HepG2 (cell line): ENCODE data around the gene B3GNT9. TPM values are rescaled to one million over a fixed set of nuclear protein-coding genes. Genes with fewer than 3 reads are reported as not detected.

Experiments
- CHCHD3 ChIP-seq: sonication (generic); formaldehyde crosslinking; IDR thresholded peaks from 2 replicates; pipeline ENCODE4 v1.8.0; 2022; ENCODE audit warnings: mild to moderate bottlenecking, missing genetic modification reagents, moderate library complexity
- GFI1 ChIP-seq: sonication (generic); formaldehyde crosslinking; IDR thresholded peaks from 2 replicates; pipeline ENCODE4 v1.5.0; 2020; ENCODE audit warnings: missing genetic modification reagents, mild to moderate bottlenecking, borderline replicate concordance
- HIVEP1 ChIP-seq: sonication (generic); formaldehyde crosslinking; IDR thresholded peaks from 2 replicates; pipeline ENCODE4 v1.4.0; 2020; ENCODE audit warnings: mild to moderate bottlenecking, missing genetic modification reagents
- HNRNPK ChIP-seq: fragments of 200-400 bp; formaldehyde crosslinking; IDR thresholded peaks from 2 replicates; pipeline ENCODE4 v1.6.1; 2018; ENCODE audit warnings: low read length, low read depth, moderate library complexity, mild to moderate bottlenecking; ENCODE audit not compliant: poor library complexity, severe bottlenecking
- HOXA9 ChIP-seq: sonication (generic); formaldehyde crosslinking; IDR thresholded peaks from 2 replicates; pipeline ENCODE4 v1.8.1; 2022; ENCODE audit warnings: missing genetic modification reagents, mild to moderate bottlenecking, moderate library complexity, borderline replicate concordance
- IRF2 ChIP-seq: IDR thresholded peaks from 2 replicates; pipeline ENCODE4 v1.6.1; 2018; ENCODE audit warnings: missing genetic modification reagents, missing compliant biosample characterization
- MED8 ChIP-seq: sonication (generic); formaldehyde crosslinking; IDR thresholded peaks from 2 replicates; pipeline ENCODE4 v1.8.1; 2023; ENCODE audit warnings: mild to moderate bottlenecking, missing genetic modification reagents; ENCODE audit not compliant: insufficient replicate concordance
- NFKB2 ChIP-seq: sonication (generic); formaldehyde crosslinking; IDR thresholded peaks from 2 replicates; pipeline ENCODE4 v1.4.0; 2020; ENCODE audit warnings: missing genetic modification reagents, borderline replicate concordance
- NR1H2 ChIP-seq: sonication (generic); formaldehyde crosslinking; IDR thresholded peaks from 2 replicates; pipeline ENCODE4 v1.8.1; 2022; ENCODE audit warnings: low read depth, missing genetic modification reagents, borderline replicate concordance
- RORA ChIP-seq: sonication (generic); formaldehyde crosslinking; IDR thresholded peaks from 2 replicates; pipeline ENCODE4 v1.5.0; 2020; ENCODE audit warnings: mild to moderate bottlenecking, missing genetic modification reagents, moderate library complexity
- SNAI1 ChIP-seq: sonication (generic); formaldehyde crosslinking; IDR thresholded peaks from 2 replicates; pipeline ENCODE4 v1.5.0; 2020; ENCODE audit warnings: mild to moderate bottlenecking, missing genetic modification reagents, borderline replicate concordance
- SNAPC2 ChIP-seq: sonication (generic); formaldehyde crosslinking; IDR thresholded peaks from 2 replicates; pipeline ENCODE4 v1.8.1; 2022; ENCODE audit warnings: mild to moderate bottlenecking, missing genetic modification reagents
- TAF15 ChIP-seq: fragments of 200-400 bp; formaldehyde crosslinking; IDR thresholded peaks from one replicate; pipeline ENCODE4 v1.6.1; 2018; ENCODE audit warnings: mild to moderate bottlenecking, low read depth, low read length; ENCODE audit not compliant: poor library complexity, severe bottlenecking
- ZFP41 ChIP-seq: sonication (generic); formaldehyde crosslinking; IDR thresholded peaks from 2 replicates; pipeline ENCODE4 v1.4.0; 2020; ENCODE audit warnings: mild to moderate bottlenecking, missing genetic modification reagents, borderline replicate concordance
- ZFY ChIP-seq: sonication (generic); formaldehyde crosslinking; IDR thresholded peaks from 2 replicates; pipeline ENCODE4 v1.4.0; 2020; ENCODE audit warnings: missing genetic modification reagents
- ZNF350 ChIP-seq: sonication (generic); formaldehyde crosslinking; IDR thresholded peaks from 2 replicates; pipeline ENCODE4 v1.4.0; 2020; ENCODE audit warnings: mild to moderate bottlenecking, low read depth, missing genetic modification reagents, borderline replicate concordance
- ZNF776 ChIP-seq: sonication (generic); formaldehyde crosslinking; IDR thresholded peaks from 2 replicates; pipeline ENCODE4 v1.4.0; 2020; ENCODE audit warnings: mild to moderate bottlenecking, missing genetic modification reagents
- polyA plus RNA-seq, 8 experiments: library from polyadenylated mRNA; depleted of rRNA in 3 of 8; stranded (reverse) in 7 of 8; unstranded in 1 of 8; fragments of >200 nt; fragmentation: Illumina TruSeq in 4 of 8; extraction: Trizol in 4 of 8; gene quantifications; 2 replicates each; pipeline versions ENCODE4 v1.2.1 to v1.2.3, GENCODE V29; 2011 to 2016; ENCODE audit warnings: low read depth in 4 of 8, missing spikeins in 1 of 8, mixed read lengths in 1 of 8; ENCODE audit not compliant: insufficient read depth in 1 of 8
- total RNA-seq, 5 experiments: library from RNA; depleted of rRNA; stranded (reverse); fragments of >200 nt; fragmentation: Illumina TruSeq; extraction: Trizol; gene quantifications; 2 replicates each; pipeline ENCODE4 v1.2.3, GENCODE V29; 2016; ENCODE audit warnings: low read depth in 1 of 5
- TF ChIP-seq, protein P1 (sequence below): sonication (generic); formaldehyde crosslinking; IDR thresholded peaks from 2 replicates; pipeline ENCODE4 v1.4.0; 2020; ENCODE audit warnings: mild to moderate bottlenecking, missing genetic modification reagents
- TF ChIP-seq, protein P2 (sequence below): sonication (generic); formaldehyde crosslinking; IDR thresholded peaks from 2 replicates; pipeline ENCODE4 v1.9.0; 2021; ENCODE audit warnings: missing genetic modification reagents, borderline replicate concordance
- TF ChIP-seq, protein P3 (sequence below): sonication (generic); formaldehyde crosslinking; IDR thresholded peaks from 2 replicates; pipeline ENCODE4 v1.5.0; 2020; ENCODE audit warnings: missing genetic modification reagents
- TF ChIP-seq, protein P4 (sequence below): sonication (generic); formaldehyde crosslinking; IDR thresholded peaks from 2 replicates; pipeline ENCODE4 v1.4.0; 2020; ENCODE audit warnings: missing genetic modification reagents

B3GNT9 gene
- total and polyA plus RNA-seq, 2 of the 13 experiments (the other 11 are each of a cell fraction or from before 2014, with no cell fraction given) = 1.5 to 3.1 TPM

DNA sequence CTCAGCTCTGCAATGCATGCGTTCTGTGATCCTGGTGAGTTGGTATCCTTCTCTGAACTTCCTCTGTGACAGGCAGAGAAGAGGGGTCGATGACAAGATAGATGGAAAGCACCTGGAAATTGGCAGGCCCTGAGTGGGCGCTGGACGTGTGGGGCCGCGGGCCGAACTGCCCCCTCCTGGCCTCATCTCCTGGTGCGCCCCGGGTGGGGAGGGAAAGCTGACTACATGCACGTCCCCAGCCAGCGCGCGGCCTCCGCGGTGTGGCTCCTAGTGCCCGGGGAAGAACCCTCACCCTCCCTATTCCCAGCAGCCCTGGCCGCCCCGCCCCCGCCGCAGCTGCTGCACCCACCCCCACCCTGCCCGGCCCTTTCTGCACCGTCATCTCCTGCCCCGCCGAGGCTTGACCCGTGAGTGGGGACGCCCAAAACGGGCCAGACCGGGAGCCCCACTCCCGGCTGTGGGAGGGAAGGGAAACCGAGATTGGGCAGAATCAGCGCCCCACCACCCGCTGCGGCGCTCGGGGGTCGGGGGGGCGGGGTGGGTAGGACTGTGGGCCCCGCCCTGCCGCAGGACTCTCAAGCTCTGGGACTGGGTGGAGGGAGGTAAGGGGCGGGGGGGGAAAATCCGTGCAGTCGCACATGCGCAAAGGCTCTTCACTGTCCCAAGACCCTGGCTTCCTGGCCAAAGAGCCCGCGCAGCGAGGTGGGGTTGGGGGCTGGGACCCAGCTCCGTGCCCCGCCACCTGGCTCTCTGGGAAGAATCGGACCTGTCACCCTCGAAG lies 19.6 kb upstream of the B3GNT9 start, which contains the start of gene NOL3 (continued):
- TF ChIP-seq TAF15 = no peak
- no peak for TF ChIP-seq NR1H2 (CRISPR knock-in tag)
- TF ChIP-seq, protein P1, sequence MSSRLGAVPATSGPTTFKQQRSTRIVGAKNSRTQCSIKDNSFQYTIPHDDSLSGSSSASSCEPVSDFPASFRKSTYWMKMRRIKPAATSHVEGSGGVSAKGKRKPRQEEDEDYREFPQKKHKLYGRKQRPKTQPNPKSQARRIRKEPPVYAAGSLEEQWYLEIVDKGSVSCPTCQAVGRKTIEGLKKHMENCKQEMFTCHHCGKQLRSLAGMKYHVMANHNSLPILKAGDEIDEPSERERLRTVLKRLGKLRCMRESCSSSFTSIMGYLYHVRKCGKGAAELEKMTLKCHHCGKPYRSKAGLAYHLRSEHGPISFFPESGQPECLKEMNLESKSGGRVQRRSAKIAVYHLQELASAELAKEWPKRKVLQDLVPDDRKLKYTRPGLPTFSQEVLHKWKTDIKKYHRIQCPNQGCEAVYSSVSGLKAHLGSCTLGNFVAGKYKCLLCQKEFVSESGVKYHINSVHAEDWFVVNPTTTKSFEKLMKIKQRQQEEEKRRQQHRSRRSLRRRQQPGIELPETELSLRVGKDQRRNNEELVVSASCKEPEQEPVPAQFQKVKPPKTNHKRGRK = no peak
- TF ChIP-seq, protein P2, sequence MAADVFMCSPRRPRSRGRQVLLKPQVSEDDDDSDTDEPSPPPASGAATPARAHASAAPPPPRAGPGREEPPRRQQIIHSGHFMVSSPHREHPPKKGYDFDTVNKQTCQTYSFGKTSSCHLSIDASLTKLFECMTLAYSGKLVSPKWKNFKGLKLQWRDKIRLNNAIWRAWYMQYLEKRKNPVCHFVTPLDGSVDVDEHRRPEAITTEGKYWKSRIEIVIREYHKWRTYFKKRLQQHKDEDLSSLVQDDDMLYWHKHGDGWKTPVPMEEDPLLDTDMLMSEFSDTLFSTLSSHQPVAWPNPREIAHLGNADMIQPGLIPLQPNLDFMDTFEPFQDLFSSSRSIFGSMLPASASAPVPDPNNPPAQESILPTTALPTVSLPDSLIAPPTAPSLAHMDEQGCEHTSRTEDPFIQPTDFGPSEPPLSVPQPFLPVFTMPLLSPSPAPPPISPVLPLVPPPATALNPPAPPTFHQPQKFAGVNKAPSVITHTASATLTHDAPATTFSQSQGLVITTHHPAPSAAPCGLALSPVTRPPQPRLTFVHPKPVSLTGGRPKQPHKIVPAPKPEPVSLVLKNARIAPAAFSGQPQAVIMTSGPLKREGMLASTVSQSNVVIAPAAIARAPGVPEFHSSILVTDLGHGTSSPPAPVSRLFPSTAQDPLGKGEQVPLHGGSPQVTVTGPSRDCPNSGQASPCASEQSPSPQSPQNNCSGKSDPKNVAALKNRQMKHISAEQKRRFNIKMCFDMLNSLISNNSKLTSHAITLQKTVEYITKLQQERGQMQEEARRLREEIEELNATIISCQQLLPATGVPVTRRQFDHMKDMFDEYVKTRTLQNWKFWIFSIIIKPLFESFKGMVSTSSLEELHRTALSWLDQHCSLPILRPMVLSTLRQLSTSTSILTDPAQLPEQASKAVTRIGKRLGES (CRISPR knock-in tag) = no peak
- TF ChIP-seq SNAI1 (CRISPR knock-in tag) = no peak
- TF ChIP-seq MED8 = no peak
- TF ChIP-seq ZNF776 = no peak
- TF ChIP-seq GFI1 (CRISPR knock-in tag) = peak; percentile 62; the same call in 1 of the 2 replicates
- no peak for TF ChIP-seq HOXA9 (CRISPR knock-in tag)
- 0 out of 2 replicates have a peak, but pooled peaks have one; percentile 19 for TF ChIP-seq SNAPC2 (CRISPR knock-in tag)
- no peak for TF ChIP-seq ZNF350 (CRISPR knock-in tag)
- peak; percentile 76; the same call in 1 of the 2 replicates for TF ChIP-seq ZFY
- TF ChIP-seq CHCHD3 (CRISPR knock-in tag) = 0 out of 2 replicates have a peak, but pooled peaks have one; percentile 24
- TF ChIP-seq, protein P3, sequence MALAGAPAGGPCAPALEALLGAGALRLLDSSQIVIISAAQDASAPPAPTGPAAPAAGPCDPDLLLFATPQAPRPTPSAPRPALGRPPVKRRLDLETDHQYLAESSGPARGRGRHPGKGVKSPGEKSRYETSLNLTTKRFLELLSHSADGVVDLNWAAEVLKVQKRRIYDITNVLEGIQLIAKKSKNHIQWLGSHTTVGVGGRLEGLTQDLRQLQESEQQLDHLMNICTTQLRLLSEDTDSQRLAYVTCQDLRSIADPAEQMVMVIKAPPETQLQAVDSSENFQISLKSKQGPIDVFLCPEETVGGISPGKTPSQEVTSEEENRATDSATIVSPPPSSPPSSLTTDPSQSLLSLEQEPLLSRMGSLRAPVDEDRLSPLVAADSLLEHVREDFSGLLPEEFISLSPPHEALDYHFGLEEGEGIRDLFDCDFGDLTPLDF = peak; percentile 15; the same call in 1 of the 2 replicates
- no peak for TF ChIP-seq IRF2 (CRISPR knock-in tag)
- no peak for TF ChIP-seq HIVEP1
- TF ChIP-seq, protein P4, sequence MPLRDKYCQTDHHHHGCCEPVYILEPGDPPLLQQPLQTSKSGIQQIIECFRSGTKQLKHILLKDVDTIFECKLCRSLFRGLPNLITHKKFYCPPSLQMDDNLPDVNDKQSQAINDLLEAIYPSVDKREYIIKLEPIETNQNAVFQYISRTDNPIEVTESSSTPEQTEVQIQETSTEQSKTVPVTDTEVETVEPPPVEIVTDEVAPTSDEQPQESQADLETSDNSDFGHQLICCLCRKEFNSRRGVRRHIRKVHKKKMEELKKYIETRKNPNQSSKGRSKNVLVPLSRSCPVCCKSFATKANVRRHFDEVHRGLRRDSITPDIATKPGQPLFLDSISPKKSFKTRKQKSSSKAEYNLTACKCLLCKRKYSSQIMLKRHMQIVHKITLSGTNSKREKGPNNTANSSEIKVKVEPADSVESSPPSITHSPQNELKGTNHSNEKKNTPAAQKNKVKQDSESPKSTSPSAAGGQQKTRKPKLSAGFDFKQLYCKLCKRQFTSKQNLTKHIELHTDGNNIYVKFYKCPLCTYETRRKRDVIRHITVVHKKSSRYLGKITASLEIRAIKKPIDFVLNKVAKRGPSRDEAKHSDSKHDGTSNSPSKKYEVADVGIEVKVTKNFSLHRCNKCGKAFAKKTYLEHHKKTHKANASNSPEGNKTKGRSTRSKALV = no peak
- peak; percentile 51 for TF ChIP-seq HNRNPK
- TF ChIP-seq ZFP41 (CRISPR knock-in tag) = no peak
- no peak for TF ChIP-seq NFKB2 (CRISPR knock-in tag)
- no peak for TF ChIP-seq RORA (CRISPR knock-in tag)
